Right lobe of liver (tissue), 4 donors: ENCODE data around the gene FSHR.

Source experiments
- CTCF ChIP-seq, 4 donors: fragments of 200-600 bp in 3 of 4; fragments of 450-650 bp in 1 of 4; IDR thresholded peaks; one replicate each; pipeline versions ENCODE4 v1.5.1 to v1.8.0; 2016 to 2022; ENCODE audit warnings: antibody characterized with exemption in 4 of 4, mild to moderate bottlenecking in 2 of 4
- POLR2A ChIP-seq: fragments of 450-650 bp; IDR thresholded peaks from one replicate; pipeline ENCODE4 v1.6.1; 2017; ENCODE audit warnings: antibody characterized with exemption, mild to moderate bottlenecking
- donor health status: DM: no; HTN: no; CAD: no.
- donor health status: DM: no; HTN: no; CAD: no.
- donor health status: DM: no; HTN: yes; CAD: no.

GRCh38 chr2:49002750-49003149 is 151.6 kb downstream of the FSHR start:
- no peak for TF ChIP-seq CTCF (IDR thresholded peaks at IDR 0.05)
- TF ChIP-seq POLR2A, result no peak
